Upper lobe of right lung (tissue), 1 donor: ENCODE data around the gene MLLT6. TPM values are rescaled to one million over a fixed set of nuclear protein-coding genes. Genes with fewer than 3 reads are reported as not detected.

Experiments used
- ATAC-seq: fragments of 200-7000 bp; cut with Tn5 transposase; one replicate; pipeline ENCODE4 v1.9.1; 2020; ENCODE audit warnings: mild to moderate bottlenecking, moderate library complexity
- DNase-seq: peaks from one replicate; pipeline ENCODE4 v3.0.0-alpha.2; 2020
- H3K27ac ChIP-seq: fragments of 200-600 bp; one replicate; pipeline ENCODE4 v1.8.0; 2022
- H3K27me3 ChIP-seq: fragments of 200-600 bp; one replicate; pipeline ENCODE4 v1.8.0; 2022; ENCODE audit warnings: mild to moderate bottlenecking
- H3K36me3 ChIP-seq: fragments of 200-600 bp; one replicate; pipeline ENCODE4 v1.8.0; 2022
- H3K4me1 ChIP-seq: fragments of 200-600 bp; one replicate; pipeline ENCODE4 v1.8.0; 2022
- H3K4me3 ChIP-seq: fragments of 200-600 bp; one replicate; pipeline ENCODE4 v1.8.0; 2022; ENCODE audit warnings: mild to moderate bottlenecking
- H3K9me3 ChIP-seq: fragments of 200-600 bp; one replicate; pipeline ENCODE4 v1.8.0; 2022
- CTCF ChIP-seq: fragments of 200-600 bp; IDR thresholded peaks from one replicate; pipeline ENCODE4 v1.8.0; 2022; ENCODE audit warnings: antibody characterized with exemption
- intact Hi-C: fragments of 100-400 bp; cut with DNase I; formaldehyde crosslinking; loops from one replicate; pipeline ENCODE4 v1.11.0; 2022
- total RNA-seq: library from RNA; stranded (reverse); fragmentation: NEBNext Ultra II Directional; extraction: Animal tissue kit (Norgen Biotek cat#: 25700); gene quantifications from one replicate; pipeline ENCODE4 v1.2.1, GENCODE V29; 2021
- donor health status: DM: no; HTN: yes; CAD: no; lungs with severe emphysema.

Gene MLLT6
- total RNA-seq, 1 donor from 2014 or later = 133 TPM

GRCh38 chr17:38733282-38733981, 28.4 kb downstream of the MLLT6 start:
- H3K36me3 ChIP-seq = peaks cover 39% of the 10 kb centered on the region
- intact Hi-C loops = loop anchor here (5.0 kb wide), 1 partner anchor 56 kb away; no protein-coding TSS in a partner anchor
- no peak overlapping the region for H3K4me3 ChIP-seq
- no peak overlapping the region for H3K27ac ChIP-seq
- H3K9me3 ChIP-seq = no peaks in the 10 kb centered on the region
- H3K27me3 ChIP-seq = no peaks in the 10 kb centered on the region
- no peak for TF ChIP-seq CTCF
- peaks cover 35% of the 10 kb centered on the region for H3K4me1 ChIP-seq
- ATAC-seq = no peak
- no peak for DNase-seq

GRCh38 chr17:38733982-38734973, 29.2 kb downstream of the MLLT6 start:
- intact Hi-C loops = loop anchor here (5.0 kb wide), 1 partner anchor 57 kb away; no protein-coding TSS in a partner anchor
- peak; percentile 14 for TF ChIP-seq CTCF
- Histone ChIP-seq H3K36me3 (peaks cover 47% of the 10 kb centered on the region), H3K4me3 (no peak overlapping the region), H3K27me3 (no peaks in the 10 kb centered on the region), H3K27ac (no peak overlapping the region), H3K9me3 (no peaks in the 10 kb centered on the region), H3K4me1 (peaks cover 27% of the 10 kb centered on the region)
- ATAC-seq (no peak), DNase-seq (no peak)

GRCh38 chr17:38735161-38735997, 30.3 kb downstream of the MLLT6 start:
- Histone ChIP-seq H3K27me3 (no peaks in the 10 kb centered on the region), H3K36me3 (peaks cover 47% of the 10 kb centered on the region), H3K4me1 (peaks cover 22% of the 10 kb centered on the region), H3K4me3 (no peak overlapping the region), H3K27ac (no peak overlapping the region), H3K9me3 (no peaks in the 10 kb centered on the region)
- ATAC-seq (peak; percentile 43), DNase-seq (peak; percentile 81)
- peak; percentile 81 for TF ChIP-seq CTCF
- intact Hi-C loops = no loop called here

GRCh38 chr17:38738007-38738662, 33.1 kb downstream of the MLLT6 start:
- intact Hi-C loops = no loop called here
- Histone ChIP-seq H3K4me3 (no peak overlapping the region), H3K36me3 (peaks cover 45% of the 10 kb centered on the region), H3K4me1 (peaks cover 17% of the 10 kb centered on the region), H3K27me3 (no peaks in the 10 kb centered on the region), H3K27ac (no peak overlapping the region), H3K9me3 (no peaks in the 10 kb centered on the region)
- DNase-seq (no peak), ATAC-seq (no peak)
- no peak for TF ChIP-seq CTCF

GRCh38 chr17:38738686-38739085, 33.6 kb downstream of the MLLT6 start:
- no peaks in the 10 kb centered on the region for H3K9me3 ChIP-seq
- H3K4me3 ChIP-seq = no peak overlapping the region
- H3K4me1 ChIP-seq = peaks cover 23% of the 10 kb centered on the region
- ATAC-seq (no peak), DNase-seq (no peak)
- no peaks in the 10 kb centered on the region for H3K27me3 ChIP-seq
- TF ChIP-seq CTCF = no peak
- no peak overlapping the region for H3K27ac ChIP-seq
- intact Hi-C loops = no loop called here
- peaks cover 39% of the 10 kb centered on the region for H3K36me3 ChIP-seq
